ENCODE results near the gene SYNM. TPM values are rescaled to one million over a fixed set of nuclear protein-coding genes. Genes with fewer than 3 reads are reported as not detected.

The SYNM gene
- total and polyA plus RNA-seq, 2 donors (not counting 1 experiment from before 2014, with no cell fraction given): 0.04 to 0.27 TPM

- 94% methylated on average over 4 of the region's 7 CpGs for WGBS (ENCODE audit: insufficient coverage)
- Histone ChIP-seq H3K4me1 (ENCODE audit: control insufficient read depth in 2 of 2, insufficient read depth in 2 of 2, low read length in 2 of 2) (no peaks in the 10 kb centered on the region), H3K4me3 (ENCODE audit: control extremely low read depth in 1 of 5, extremely low read depth in 1 of 5, insufficient read depth in 1 of 5, low read depth in 2 of 5, low read length in 4 of 5) (no peak overlapping the region), H4K20me1 (ENCODE audit: control insufficient read depth, insufficient read depth, low read length, poor library complexity, severe bottlenecking) (no peaks in the 10 kb centered on the region), H3K9me3 (ENCODE audit: control extremely low read depth in 1 of 3, control insufficient read depth in 2 of 3, insufficient read depth in 1 of 3, low read length in 2 of 3) (no peaks in the 10 kb centered on the region), H3K27me3 (replicated peaks in 1 of 4; ENCODE audit: control extremely low read depth in 1 of 4, control insufficient read depth in 3 of 4, insufficient read depth in 4 of 4, low read length in 3 of 4) (no peaks in the 10 kb centered on the region), H2AFZ (ENCODE audit: insufficient read depth, low read depth, low read length, poor library complexity, severe bottlenecking) (no peak overlapping the region), H3K27ac (ENCODE audit: low read length in 2 of 2) (no peak overlapping the region), H3K9ac (ENCODE audit: low read length) (no peak overlapping the region), H3K36me3 (replicated peaks in 1 of 2; ENCODE audit: control extremely low read depth in 1 of 2, control insufficient read depth in 1 of 2, extremely low read depth in 1 of 2, insufficient read depth in 2 of 2, low read length in 1 of 2) (no peaks in the 10 kb centered on the region), H3K79me2 (ENCODE audit: control insufficient read depth, insufficient read depth, low read length) (no peaks in the 10 kb centered on the region), H3K4me2 (replicated peaks; ENCODE audit: low read depth, low read length, poor library complexity, severe bottlenecking) (no peak overlapping the region)
- TF ChIP-seq EZH2 (IDR thresholded peaks at IDR 0.05; ENCODE audit: borderline replicate concordance, insufficient read depth, low read depth, low read length, poor library complexity, severe bottlenecking): no peak
- TF ChIP-seq CTCF (IDR thresholded peaks at IDR 0.05): no peak
- no peaks in the 10 kb centered on the region for H3K9me3 Mint-ChIP-seq (ENCODE audit: insufficient read depth)
- H3K27me3 Mint-ChIP-seq: no peaks in the 10 kb centered on the region
- ChIA-PET CTCF (no interaction called here), POLR2A (no interaction called here)
- DNase-seq (no peak), ATAC-seq (ENCODE audit: low read depth) (no peak)
- no peak overlapping the region for H3K4me3 Mint-ChIP-seq
- no peak overlapping the region for H3K27ac Mint-ChIP-seq
- intact Hi-C loops (cut with micrococcal nuclease): no loop called here
- H3K4me1 Mint-ChIP-seq: no peaks in the 10 kb centered on the region
Measured at GRCh38 chr15:99143655-99144610, 39.1 kb downstream of the SYNM start.

GRCh38 chr15:99145005-99145404, 40.1 kb downstream of the SYNM start:
- H3K9me3 Mint-ChIP-seq (ENCODE audit: insufficient read depth): no peaks in the 10 kb centered on the region
- ATAC-seq (ENCODE audit: low read depth): no peak
- CTCF ChIA-PET: no interaction called here
- Histone ChIP-seq H3K4me2 (replicated peaks; ENCODE audit: low read depth, low read length, poor library complexity, severe bottlenecking) (no peak overlapping the region), H3K4me1 (ENCODE audit: control insufficient read depth in 2 of 2, insufficient read depth in 2 of 2, low read length in 2 of 2) (no peaks in the 10 kb centered on the region), H3K27me3 (replicated peaks in 1 of 4; ENCODE audit: control extremely low read depth in 1 of 4, control insufficient read depth in 3 of 4, insufficient read depth in 4 of 4, low read length in 3 of 4) (no peaks in the 10 kb centered on the region), H3K79me2 (ENCODE audit: control insufficient read depth, insufficient read depth, low read length) (no peaks in the 10 kb centered on the region), H3K27ac (ENCODE audit: low read length in 2 of 2) (no peak overlapping the region), H3K4me3 (ENCODE audit: control extremely low read depth in 1 of 5, extremely low read depth in 1 of 5, insufficient read depth in 1 of 5, low read depth in 2 of 5, low read length in 4 of 5) (no peak overlapping the region), H3K9ac (ENCODE audit: low read length) (no peak overlapping the region), H3K36me3 (replicated peaks in 1 of 2; ENCODE audit: control extremely low read depth in 1 of 2, control insufficient read depth in 1 of 2, extremely low read depth in 1 of 2, insufficient read depth in 2 of 2, low read length in 1 of 2) (no peaks in the 10 kb centered on the region), H4K20me1 (ENCODE audit: control insufficient read depth, insufficient read depth, low read length, poor library complexity, severe bottlenecking) (no peaks in the 10 kb centered on the region), H3K9me3 (ENCODE audit: control extremely low read depth in 1 of 3, control insufficient read depth in 2 of 3, insufficient read depth in 1 of 3, low read length in 2 of 3) (no peaks in the 10 kb centered on the region), H2AFZ (ENCODE audit: insufficient read depth, low read depth, low read length, poor library complexity, severe bottlenecking) (no peak overlapping the region)
- no peak overlapping the region for H3K27ac Mint-ChIP-seq
- TF ChIP-seq EZH2 (IDR thresholded peaks at IDR 0.05; ENCODE audit: borderline replicate concordance, insufficient read depth, low read depth, low read length, poor library complexity, severe bottlenecking) (no peak), CTCF (IDR thresholded peaks at IDR 0.05) (no peak)
- H3K4me1 Mint-ChIP-seq: no peaks in the 10 kb centered on the region
- H3K4me3 Mint-ChIP-seq: no peak overlapping the region
- DNase-seq: no peak
- WGBS (ENCODE audit: insufficient coverage): 81% methylated on average over 4 of the region's 10 CpGs
- POLR2A ChIA-PET: no interaction called here
- intact Hi-C loops (cut with micrococcal nuclease): no loop called here
- no peaks in the 10 kb centered on the region for H3K27me3 Mint-ChIP-seq
